Activated T-cell treated with anti-CD3 and anti-CD28 coated beads, Interleukin-2, amount 50 U/mL, for 72 hours (primary cell): ENCODE measurements around the gene SMIM26. TPM values are rescaled to one million over a fixed set of nuclear protein-coding genes. Genes with fewer than 3 reads are reported as not detected.

Experiments
- ATAC-seq, 2 donors: fragments of 150-1000 bp; cut with Tn5 transposase; replicated peaks in 1 of 2; 2 replicates each; pipeline ENCODE4 v1.10.0; 2021; ENCODE audit warnings: moderate library complexity in 2 of 2, mild to moderate bottlenecking in 1 of 2
- DNase-seq, 2 donors: peaks; one replicate each; pipeline ENCODE4 v3.0.0; 2021 to 2022; ENCODE audit warnings: mixed read lengths in 1 of 2
- H3K27ac Mint-ChIP-seq: one replicate; pipeline ENCODE4 v1.8.0; 2022; ENCODE audit warnings: mild to moderate bottlenecking, moderate library complexity, mixed read lengths
- H3K27me3 Mint-ChIP-seq: one replicate; pipeline ENCODE4 v1.8.0; 2022; ENCODE audit warnings: low read depth, mixed read lengths
- H3K36me3 Mint-ChIP-seq, 2 donors: one replicate each; pipeline ENCODE4 v1.8.0; 2022; ENCODE audit warnings: mixed read lengths in 2 of 2, mild to moderate bottlenecking in 1 of 2; ENCODE audit not compliant: insufficient read depth in 2 of 2
- H3K4me1 Mint-ChIP-seq: one replicate; pipeline ENCODE4 v1.8.0; 2022; ENCODE audit warnings: low read depth, mixed read lengths
- H3K4me3 Mint-ChIP-seq, 2 donors: one replicate each; pipeline ENCODE4 v1.8.0; 2022; ENCODE audit warnings: mild to moderate bottlenecking in 2 of 2, mixed read lengths in 2 of 2, moderate library complexity in 2 of 2
- H3K9me3 Mint-ChIP-seq, 2 donors: one replicate each; pipeline ENCODE4 v1.8.0; 2022; ENCODE audit warnings: mixed read lengths in 2 of 2
- total RNA-seq, 2 donors: library from RNA; stranded (reverse); gene quantifications; one replicate each; pipeline ENCODE4 v1.2.3, GENCODE V29; 2022

Gene SMIM26
- total RNA-seq, 2 donors from 2014 or later = 84.3 to 87.7 TPM

DNA sequence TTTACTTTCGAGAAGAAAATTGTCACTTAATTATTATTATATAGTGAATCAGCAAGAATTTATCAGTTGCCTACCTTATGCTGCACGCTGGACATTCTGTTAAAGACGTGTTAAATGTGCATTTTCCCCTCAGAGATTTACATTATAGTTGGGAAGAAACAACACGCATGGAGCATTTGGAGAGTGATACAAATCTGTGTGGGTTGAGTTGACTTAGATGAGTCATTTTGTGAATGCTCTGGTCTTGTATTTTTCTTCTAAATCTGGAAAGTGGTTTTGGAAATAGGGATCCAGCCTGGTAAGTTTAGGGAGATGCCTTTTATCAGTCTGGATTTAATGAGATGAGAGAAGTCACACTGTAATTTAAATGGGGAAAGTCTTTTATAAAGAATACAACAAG is 24.0 kb upstream of the SMIM26 start:
- Mint-ChIP-seq H3K27me3 (no peaks in the 10 kb centered on the region), H3K9me3 (no peaks in the 10 kb centered on the region), H3K4me3 (no peak overlapping the region), H3K4me1 (peaks cover 5% of the 10 kb centered on the region), H3K36me3 (peaks cover 6 to 35% of the 10 kb centered on the region in 2 donors), H3K27ac (peak overlapping the region; percentile 41)
- no peak for DNase-seq
- ATAC-seq = no peak

DNA sequence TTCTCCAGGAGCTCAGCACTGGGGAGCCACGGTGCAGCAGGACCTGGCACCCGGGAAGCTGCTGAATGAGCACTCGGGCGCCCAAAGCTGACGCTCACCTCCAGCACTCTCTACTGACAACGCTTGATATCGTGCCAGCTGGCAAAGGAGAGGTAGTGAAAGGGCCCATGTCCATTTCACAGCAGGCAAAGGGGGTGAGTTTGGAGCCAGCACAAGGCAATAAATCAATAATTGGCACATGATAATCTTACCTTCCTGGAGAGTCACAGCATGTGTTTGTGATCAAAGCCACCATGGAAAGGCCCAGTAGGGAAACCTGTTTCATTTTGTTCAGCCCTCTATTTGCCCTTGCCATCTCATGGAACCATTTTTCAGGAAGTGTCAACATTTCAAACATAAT is 23.3 kb upstream of the SMIM26 start:
- Mint-ChIP-seq H3K4me1 (peaks cover 5% of the 10 kb centered on the region), H3K27ac (no peak overlapping the region), H3K36me3 (peaks cover 9 to 34% of the 10 kb centered on the region in 2 donors), H3K27me3 (no peaks in the 10 kb centered on the region), H3K9me3 (no peaks in the 10 kb centered on the region), H3K4me3 (no peak overlapping the region)
- ATAC-seq (no peak), DNase-seq (no peak)

GRCh38 chr20:18545566-18545965 is 21.7 kb upstream of the SMIM26 start:
- no peaks in the 10 kb centered on the region for H3K27me3 Mint-ChIP-seq
- peaks cover 6 to 31% of the 10 kb centered on the region in 2 donors for H3K36me3 Mint-ChIP-seq
- H3K4me1 Mint-ChIP-seq = peaks cover 5% of the 10 kb centered on the region
- no peak overlapping the region for H3K4me3 Mint-ChIP-seq
- ATAC-seq = no peak
- H3K27ac Mint-ChIP-seq = no peak overlapping the region
- no peaks in the 10 kb centered on the region for H3K9me3 Mint-ChIP-seq
- no peak for DNase-seq

DNA sequence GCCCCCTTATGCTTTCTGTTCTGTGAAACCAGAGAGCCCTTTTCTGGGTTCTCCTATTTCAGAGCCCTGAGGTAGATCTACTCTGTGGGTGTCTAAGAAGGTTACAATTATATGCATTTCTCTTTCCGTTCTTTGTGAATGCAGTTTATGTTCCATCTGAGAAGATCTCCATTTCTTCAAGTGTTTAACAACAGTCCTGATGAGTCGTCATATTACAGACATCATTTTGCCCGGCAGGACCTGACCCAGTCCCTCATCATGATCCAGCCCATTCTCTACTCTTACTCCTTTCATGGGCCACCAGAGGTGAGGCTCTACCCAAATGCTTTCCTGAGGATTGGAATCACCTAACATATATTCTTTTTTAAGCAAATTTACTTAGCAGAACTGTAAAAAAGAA is 18.8 kb upstream of the SMIM26 start:
- no peaks in the 10 kb centered on the region for H3K27me3 Mint-ChIP-seq
- H3K9me3 Mint-ChIP-seq = no peaks in the 10 kb centered on the region
- no peak overlapping the region for H3K27ac Mint-ChIP-seq
- H3K4me3 Mint-ChIP-seq = no peak overlapping the region
- ATAC-seq = no peak
- no peak for DNase-seq
- no peaks in the 10 kb centered on the region for H3K4me1 Mint-ChIP-seq
- peaks cover 9 to 27% of the 10 kb centered on the region in 2 donors for H3K36me3 Mint-ChIP-seq

GRCh38 chr20:18553746-18554145 is 13.5 kb upstream of the SMIM26 start:
- ATAC-seq (no peak), DNase-seq (no peak)
- Mint-ChIP-seq H3K27ac (no peak overlapping the region), H3K4me1 (no peaks in the 10 kb centered on the region), H3K36me3 (peaks cover 11 to 29% of the 10 kb centered on the region in 2 donors), H3K4me3 (no peak overlapping the region), H3K9me3 (no peaks in the 10 kb centered on the region), H3K27me3 (no peaks in the 10 kb centered on the region)

DNA sequence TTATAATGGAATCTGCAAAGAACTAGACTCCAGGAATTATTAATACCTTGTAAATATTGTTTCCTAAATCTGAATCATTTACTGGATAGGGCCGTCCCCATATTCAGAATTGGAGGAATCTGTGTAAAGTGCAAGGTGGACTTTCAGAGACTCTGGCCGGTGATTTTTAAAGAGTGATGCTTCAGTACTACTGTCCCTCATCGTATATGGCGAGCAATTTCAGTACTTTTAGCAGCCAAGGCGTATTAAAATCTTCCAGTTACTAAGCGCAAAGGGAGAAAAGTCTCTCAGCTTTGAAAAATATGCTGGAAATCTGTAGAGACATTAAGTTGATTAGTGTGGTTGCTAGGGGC is 483 bp downstream of the SMIM26 start:
- peak overlapping the region; percentile 87 to 90 for H3K4me3 Mint-ChIP-seq
- H3K36me3 Mint-ChIP-seq = peaks cover 5 to 11% of the 10 kb centered on the region in 2 donors
- DNase-seq = no peak
- no peaks in the 10 kb centered on the region for H3K27me3 Mint-ChIP-seq
- peaks cover 3% of the 10 kb centered on the region in 2 donors for H3K9me3 Mint-ChIP-seq
- peaks cover 32% of the 10 kb centered on the region for H3K4me1 Mint-ChIP-seq
- H3K27ac Mint-ChIP-seq = peak overlapping the region; percentile 98
- peak in 1 of 2 donors; percentile 6 for ATAC-seq

- Mint-ChIP-seq H3K27me3 (no peaks in the 10 kb centered on the region), H3K36me3 (peaks cover 5 to 7% of the 10 kb centered on the region in 2 donors), H3K4me3 (no peak overlapping the region), H3K9me3 (peaks cover 3% of the 10 kb centered on the region in 2 donors), H3K27ac (no peak overlapping the region), H3K4me1 (peaks cover 29% of the 10 kb centered on the region)
- ATAC-seq = no peak
- no peak for DNase-seq
Measured at GRCh38 chr20:18571009-18571408, 3.8 kb downstream of the SMIM26 start.

- ATAC-seq (no peak), DNase-seq (no peak)
- peaks cover 5 to 7% of the 10 kb centered on the region in 2 donors for H3K36me3 Mint-ChIP-seq
- no peaks in the 10 kb centered on the region for H3K27me3 Mint-ChIP-seq
- no peak overlapping the region for H3K4me3 Mint-ChIP-seq
- peaks cover 23% of the 10 kb centered on the region for H3K4me1 Mint-ChIP-seq
- H3K27ac Mint-ChIP-seq = peak overlapping the region; percentile 40
- peaks cover 3% of the 10 kb centered on the region in 2 donors for H3K9me3 Mint-ChIP-seq
Measured at GRCh38 chr20:18571578-18571977, 4.3 kb downstream of the SMIM26 start.

- no peak for DNase-seq
- Mint-ChIP-seq H3K4me1 (no peaks in the 10 kb centered on the region), H3K9me3 (no peaks in the 10 kb centered on the region), H3K27ac (no peak overlapping the region), H3K36me3 (no peaks in the 10 kb centered on the region), H3K4me3 (no peak overlapping the region), H3K27me3 (no peaks in the 10 kb centered on the region)
- no peak for ATAC-seq
Measured at GRCh38 chr20:18577942-18578341, 10.7 kb downstream of the SMIM26 start.

GRCh38 chr20:18578581-18578980 is 11.3 kb downstream of the SMIM26 start:
- H3K27me3 Mint-ChIP-seq = peaks cover under 1% of the 10 kb centered on the region

GRCh38 chr20:18580012-18580411 is 12.8 kb downstream of the SMIM26 start:
- ATAC-seq (no peak), DNase-seq (no peak)
- H3K27me3 Mint-ChIP-seq = peaks cover 9% of the 10 kb centered on the region
- no peak overlapping the region for H3K4me3 Mint-ChIP-seq
- H3K36me3 Mint-ChIP-seq = no peaks in the 10 kb centered on the region
- H3K4me1 Mint-ChIP-seq = no peaks in the 10 kb centered on the region
- H3K9me3 Mint-ChIP-seq = no peaks in the 10 kb centered on the region
- H3K27ac Mint-ChIP-seq = no peak overlapping the region

More at GRCh38 chr20:18578581-18578980, 11.3 kb downstream of the SMIM26 start:
- no peaks in the 10 kb centered on the region for H3K4me1 Mint-ChIP-seq
- ATAC-seq (peak in 1 of 2 donors; percentile 45), DNase-seq (no peak)
- peak overlapping the region in 1 of 2 donors; percentile 77 for H3K4me3 Mint-ChIP-seq
- H3K27ac Mint-ChIP-seq = peak overlapping the region; percentile 70
- no peaks in the 10 kb centered on the region for H3K9me3 Mint-ChIP-seq
- no peaks in the 10 kb centered on the region for H3K36me3 Mint-ChIP-seq

DNA sequence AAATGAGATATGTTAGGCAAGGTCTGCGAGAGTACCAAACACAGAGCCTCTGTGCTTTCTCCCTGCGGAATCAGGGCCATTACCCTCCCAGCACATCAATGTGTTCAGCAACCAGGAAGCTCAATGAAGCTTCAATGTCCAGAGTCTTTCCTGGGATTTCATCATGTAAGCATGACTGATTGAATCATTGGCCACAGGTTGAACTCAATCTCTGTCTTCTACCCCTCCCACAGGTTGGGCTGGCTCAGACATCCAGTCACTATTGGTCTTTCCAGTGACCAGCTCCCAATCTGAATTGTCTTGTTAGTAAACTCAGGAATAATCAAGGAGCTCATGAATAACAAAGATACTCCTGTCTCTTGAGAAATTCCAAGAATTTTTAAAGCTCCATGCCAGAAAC is 17.9 kb downstream of the SMIM26 start:
- no peak for DNase-seq
- peaks cover 9% of the 10 kb centered on the region for H3K27me3 Mint-ChIP-seq
- H3K9me3 Mint-ChIP-seq = no peaks in the 10 kb centered on the region
- peaks cover 2 to 4% of the 10 kb centered on the region in 2 donors for H3K36me3 Mint-ChIP-seq
- no peak overlapping the region for H3K27ac Mint-ChIP-seq
- peaks cover 28% of the 10 kb centered on the region for H3K4me1 Mint-ChIP-seq
- no peak for ATAC-seq
- no peak overlapping the region for H3K4me3 Mint-ChIP-seq

DNA sequence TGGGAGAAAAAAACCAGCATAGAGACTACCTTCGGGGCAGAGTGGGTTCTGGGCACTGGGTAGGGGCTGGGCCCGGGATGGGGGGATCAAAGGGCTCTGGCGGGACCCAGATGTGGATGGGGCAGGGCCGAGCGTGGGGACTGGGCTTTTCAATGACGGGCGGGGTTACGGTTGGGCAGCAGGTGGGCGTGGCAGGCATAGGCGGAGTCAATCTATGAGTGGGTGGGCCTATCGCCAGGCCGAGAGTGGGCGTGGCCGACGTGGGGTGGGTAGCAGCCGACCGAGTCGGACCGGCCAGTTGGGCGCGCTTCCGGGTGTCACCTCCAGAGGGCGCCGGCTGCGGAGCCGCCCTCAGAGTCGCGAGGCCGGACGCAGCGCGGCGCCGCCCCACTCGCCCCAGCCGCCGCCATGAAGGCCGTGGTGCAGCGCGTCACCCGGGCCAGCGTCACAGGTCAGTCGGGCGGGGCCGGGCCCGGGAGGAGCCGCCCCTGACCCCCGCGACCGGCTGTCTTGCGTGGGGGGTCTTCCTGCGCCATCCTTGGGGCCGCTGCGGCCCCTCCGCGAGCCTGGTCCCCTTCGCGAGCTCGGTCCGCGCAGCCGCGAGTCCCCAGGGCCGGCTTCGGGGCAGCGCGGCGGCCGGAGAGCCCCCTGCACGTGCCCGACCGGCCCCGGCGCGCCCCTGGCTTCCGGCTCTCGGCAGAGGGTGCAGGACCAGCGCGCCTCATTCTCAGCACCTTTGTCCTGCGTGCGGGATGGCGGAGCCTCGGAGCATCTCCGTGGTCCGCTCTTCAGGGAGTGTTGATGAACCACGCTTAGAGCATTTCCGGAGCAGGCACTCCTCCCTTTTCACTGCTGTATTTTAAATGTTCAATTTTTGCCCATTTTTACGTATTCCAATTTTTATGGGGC is 20.7 kb downstream of the SMIM26 start, which contains the start of gene DTD1:
Gene DTD1 (plus strand): TSS at position 390 of the 909 bp plus-strand sequence. CDS start 19 bp downstream, at position 409.
- peak within 1 kb of the TSS; percentile 97 to 98 for H3K4me3 Mint-ChIP-seq
- peaks cover 37% of the 10 kb centered on the region for H3K4me1 Mint-ChIP-seq
- peak; percentile 89 to 90 for ATAC-seq
- peak; percentile 91 to 96 for DNase-seq
- H3K9me3 Mint-ChIP-seq = no peaks in the 10 kb centered on the region
- peaks cover 9% of the 10 kb centered on the region for H3K27me3 Mint-ChIP-seq
- H3K27ac Mint-ChIP-seq = peak within 1 kb of the TSS; percentile 77
- peaks cover 2 to 4% of the 10 kb centered on the region in 2 donors for H3K36me3 Mint-ChIP-seq
